Measurements from ENCODE around the gene SPACA9.

Gene SPACA9

DNA sequence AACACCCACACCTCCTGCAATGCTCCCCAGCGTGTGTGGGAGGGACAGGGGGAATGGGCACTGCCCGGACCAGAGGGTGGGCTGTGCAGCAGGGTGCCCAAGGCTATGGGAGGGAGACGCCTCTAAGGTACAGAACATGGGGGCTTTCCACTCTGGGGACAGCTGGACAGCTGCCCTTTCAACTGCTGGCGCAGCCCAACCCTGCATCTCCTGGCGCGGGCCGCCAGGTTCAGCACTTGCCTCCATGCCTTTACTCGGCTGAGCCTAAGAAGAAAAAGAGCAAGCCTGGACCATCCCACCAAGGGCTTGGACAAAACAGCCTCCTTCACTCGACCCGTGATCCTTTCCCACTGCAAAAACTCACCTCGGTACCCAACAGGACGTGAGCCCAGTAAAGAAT lies 15.6 kb upstream of the SPACA9 start:
- no peaks in the 10 kb centered on the region for H3K27me3 ChIP-seq (ENCODE audit: insufficient read depth, insufficient read length)
- peaks cover 13% of the 10 kb centered on the region for H3K4me1 ChIP-seq (ENCODE audit: insufficient read depth, insufficient read length)
- H3K9me3 ChIP-seq (ENCODE audit: insufficient read depth, low read length) = no peaks in the 10 kb centered on the region
- no peak for DNase-seq (ENCODE audit: low read depth, low spot score)
- H3K4me3 ChIP-seq (ENCODE audit: insufficient read length, low read depth) = no peak overlapping the region
- no peaks in the 10 kb centered on the region for H3K36me3 ChIP-seq (ENCODE audit: insufficient read depth, insufficient read length, low read length)
- H3K9ac ChIP-seq (ENCODE audit: insufficient read length, low read depth) = no peak overlapping the region
- no peak for TF ChIP-seq SUZ12 (IDR thresholded peaks at IDR 0.05; ENCODE audit: extremely low read depth, insufficient read depth, insufficient read length)
- TF ChIP-seq YY1 (IDR thresholded peaks at IDR 0.05; ENCODE audit: insufficient read depth, insufficient read length) = no peak
- no peak for TF ChIP-seq ZNF274 (IDR thresholded peaks at IDR 0.05; ENCODE audit: low read depth, low read length)

DNA sequence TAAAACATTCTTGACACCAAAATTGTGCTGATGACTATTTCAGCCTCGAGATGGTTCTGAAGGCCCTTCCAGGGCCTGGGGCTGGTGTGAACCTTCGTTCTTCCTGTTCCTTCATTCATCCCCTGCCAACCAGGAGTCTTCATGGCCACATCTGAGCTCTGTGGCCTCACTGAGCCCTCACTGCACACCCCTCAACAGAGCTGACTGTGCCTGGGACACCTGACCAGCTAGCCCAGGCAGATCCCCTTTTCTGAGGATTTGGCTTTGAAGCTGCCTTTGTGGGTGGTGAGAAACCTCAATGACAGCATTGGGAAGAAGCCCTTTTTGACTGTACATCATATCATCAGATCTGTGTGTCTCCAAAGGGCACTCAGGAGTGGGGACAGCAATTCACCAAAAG lies 14.4 kb upstream of the SPACA9 start:
- H3K9me3 ChIP-seq (ENCODE audit: insufficient read depth, low read length) = no peaks in the 10 kb centered on the region
- H3K36me3 ChIP-seq (ENCODE audit: insufficient read depth, insufficient read length, low read length) = no peaks in the 10 kb centered on the region
- no peak for DNase-seq (ENCODE audit: low read depth, low spot score)
- peaks cover 2% of the 10 kb centered on the region for H3K4me1 ChIP-seq (ENCODE audit: insufficient read depth, insufficient read length)
- H3K27me3 ChIP-seq (ENCODE audit: insufficient read depth, insufficient read length) = no peaks in the 10 kb centered on the region
- H3K9ac ChIP-seq (ENCODE audit: insufficient read length, low read depth) = no peak overlapping the region
- TF ChIP-seq ZNF274 (IDR thresholded peaks at IDR 0.05; ENCODE audit: low read depth, low read length) = no peak
- no peak overlapping the region for H3K4me3 ChIP-seq (ENCODE audit: insufficient read length, low read depth)

DNA sequence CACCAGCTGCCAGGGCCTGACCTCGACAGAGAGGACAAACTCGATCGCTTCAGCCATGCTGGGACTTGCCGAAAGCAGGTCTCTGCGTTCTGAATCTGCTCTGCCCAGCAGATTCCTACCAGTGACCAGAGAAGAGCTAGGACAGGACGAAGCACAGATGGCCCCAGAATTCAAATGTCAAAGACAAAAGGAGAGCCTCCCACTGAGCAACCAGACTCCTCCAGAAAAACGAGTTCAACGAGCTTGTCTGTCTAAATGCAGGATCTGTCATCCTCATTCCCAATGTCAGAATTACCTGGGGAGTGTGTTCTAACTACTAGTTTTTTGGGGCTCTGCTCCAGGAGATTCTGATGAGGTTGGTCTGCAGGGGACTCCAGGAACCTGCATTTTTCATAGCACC lies 14.0 kb upstream of the SPACA9 start:
- no peaks in the 10 kb centered on the region for H3K36me3 ChIP-seq (ENCODE audit: insufficient read depth, insufficient read length, low read length)
- H3K4me3 ChIP-seq (ENCODE audit: insufficient read length, low read depth) = no peak overlapping the region
- peaks cover 2% of the 10 kb centered on the region for H3K4me1 ChIP-seq (ENCODE audit: insufficient read depth, insufficient read length)
- no peak for DNase-seq (ENCODE audit: low read depth, low spot score)
- no peak overlapping the region for H3K9ac ChIP-seq (ENCODE audit: insufficient read length, low read depth)
- TF ChIP-seq YY1 (IDR thresholded peaks at IDR 0.05; ENCODE audit: insufficient read depth, insufficient read length) = no peak
- no peak for TF ChIP-seq ZNF274 (IDR thresholded peaks at IDR 0.05; ENCODE audit: low read depth, low read length)
- TF ChIP-seq SUZ12 (IDR thresholded peaks at IDR 0.05; ENCODE audit: extremely low read depth, insufficient read depth, insufficient read length) = no peak
- H3K27me3 ChIP-seq (ENCODE audit: insufficient read depth, insufficient read length) = no peaks in the 10 kb centered on the region
- H3K9me3 ChIP-seq (ENCODE audit: insufficient read depth, low read length) = no peaks in the 10 kb centered on the region

DNA sequence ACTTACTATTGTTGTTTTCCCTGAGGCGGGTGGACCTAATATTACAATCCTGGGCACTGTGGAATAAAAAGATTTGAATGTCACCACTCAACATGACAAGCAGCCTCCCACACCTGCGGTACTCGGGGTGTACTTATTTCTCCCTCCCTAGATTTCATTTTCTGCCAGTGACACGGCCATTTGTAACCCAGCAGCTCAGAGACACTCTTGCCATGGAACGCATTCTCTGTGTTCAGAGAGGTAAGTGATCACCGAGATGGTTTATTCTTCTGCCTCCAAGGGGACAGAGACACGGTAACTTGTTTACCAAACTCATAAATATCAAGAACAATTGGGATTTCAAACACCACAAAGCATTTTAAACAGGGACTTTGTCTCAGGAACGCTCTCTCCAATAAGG lies 11.8 kb upstream of the SPACA9 start:
- no peaks in the 10 kb centered on the region for H3K9me3 ChIP-seq (ENCODE audit: insufficient read depth, low read length)
- DNase-seq (ENCODE audit: low read depth, low spot score) = no peak
- no peak overlapping the region for H3K9ac ChIP-seq (ENCODE audit: insufficient read length, low read depth)
- H3K36me3 ChIP-seq (ENCODE audit: insufficient read depth, insufficient read length, low read length) = no peaks in the 10 kb centered on the region
- no peak overlapping the region for H3K4me3 ChIP-seq (ENCODE audit: insufficient read length, low read depth)
- no peaks in the 10 kb centered on the region for H3K27me3 ChIP-seq (ENCODE audit: insufficient read depth, insufficient read length)
- TF ChIP-seq SUZ12 (IDR thresholded peaks at IDR 0.05; ENCODE audit: extremely low read depth, insufficient read depth, insufficient read length) = no peak
- no peak for TF ChIP-seq YY1 (IDR thresholded peaks at IDR 0.05; ENCODE audit: insufficient read depth, insufficient read length)
- TF ChIP-seq ZNF274 (IDR thresholded peaks at IDR 0.05; ENCODE audit: low read depth, low read length) = no peak
- peaks cover 2% of the 10 kb centered on the region for H3K4me1 ChIP-seq (ENCODE audit: insufficient read depth, insufficient read length)

DNA sequence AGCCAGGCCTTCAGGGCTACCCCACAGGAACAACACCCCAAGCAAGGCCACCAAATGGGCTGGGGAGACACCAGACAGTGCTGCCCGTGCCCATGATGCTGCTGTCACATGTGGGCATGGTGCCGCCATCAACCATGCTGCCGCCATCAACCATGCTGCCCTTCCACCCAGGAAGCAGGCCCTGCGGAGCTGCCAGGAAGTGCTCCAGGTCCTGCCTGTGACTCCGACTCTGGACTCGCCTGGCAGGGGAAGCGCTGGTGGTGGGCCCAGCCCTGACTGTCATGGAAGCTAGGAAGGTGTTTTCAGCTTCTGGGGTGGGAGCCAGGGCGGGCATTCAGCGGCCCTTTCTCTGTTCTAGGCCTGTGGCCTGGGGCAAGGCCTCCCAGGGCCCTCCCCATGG lies 9.4 kb upstream of the SPACA9 start:
- no peak for TF ChIP-seq ZNF274 (IDR thresholded peaks at IDR 0.05; ENCODE audit: low read depth, low read length)
- TF ChIP-seq YY1 (IDR thresholded peaks at IDR 0.05; ENCODE audit: insufficient read depth, insufficient read length) = no peak
- no peak for TF ChIP-seq SUZ12 (IDR thresholded peaks at IDR 0.05; ENCODE audit: extremely low read depth, insufficient read depth, insufficient read length)
- Histone ChIP-seq H3K9me3 (ENCODE audit: insufficient read depth, low read length) (no peaks in the 10 kb centered on the region), H3K9ac (ENCODE audit: insufficient read length, low read depth) (no peak overlapping the region), H3K36me3 (ENCODE audit: insufficient read depth, insufficient read length, low read length) (no peaks in the 10 kb centered on the region), H3K27me3 (ENCODE audit: insufficient read depth, insufficient read length) (no peaks in the 10 kb centered on the region), H3K4me3 (ENCODE audit: insufficient read length, low read depth) (no peak overlapping the region), H3K4me1 (ENCODE audit: insufficient read depth, insufficient read length) (peaks cover 2% of the 10 kb centered on the region)
- no peak for DNase-seq (ENCODE audit: low read depth, low spot score)

DNA sequence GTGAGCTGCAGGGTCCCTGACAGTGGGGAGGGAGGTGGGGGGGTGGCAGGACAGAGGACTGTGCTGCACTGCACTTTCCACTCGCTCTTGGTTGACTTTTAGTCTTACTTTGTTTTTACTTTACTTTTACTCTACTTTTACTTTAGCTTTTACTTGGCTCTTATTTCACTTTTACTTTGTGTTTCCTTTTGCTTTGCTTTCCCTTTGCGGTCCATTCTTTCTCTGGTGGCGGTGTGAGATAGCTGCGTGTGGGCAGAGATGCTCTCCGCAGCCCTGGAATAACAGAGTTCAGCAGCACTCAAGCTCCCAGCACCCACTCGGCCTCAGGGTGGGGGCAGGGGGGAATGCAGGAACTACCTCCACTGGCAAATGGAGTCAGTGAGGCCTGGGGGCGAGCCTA lies 5.3 kb upstream of the SPACA9 start:
- DNase-seq (ENCODE audit: low read depth, low spot score) = no peak
- H3K36me3 ChIP-seq (ENCODE audit: insufficient read depth, insufficient read length, low read length) = no peaks in the 10 kb centered on the region
- no peak overlapping the region for H3K4me3 ChIP-seq (ENCODE audit: insufficient read length, low read depth)
- H3K4me1 ChIP-seq (ENCODE audit: insufficient read depth, insufficient read length) = no peaks in the 10 kb centered on the region
- peaks cover 31% of the 10 kb centered on the region for H3K27me3 ChIP-seq (ENCODE audit: insufficient read depth, insufficient read length)
- no peaks in the 10 kb centered on the region for H3K9me3 ChIP-seq (ENCODE audit: insufficient read depth, low read length)
- H3K9ac ChIP-seq (ENCODE audit: insufficient read length, low read depth) = no peak overlapping the region
- no peak for TF ChIP-seq YY1 (IDR thresholded peaks at IDR 0.05; ENCODE audit: insufficient read depth, insufficient read length)

DNA sequence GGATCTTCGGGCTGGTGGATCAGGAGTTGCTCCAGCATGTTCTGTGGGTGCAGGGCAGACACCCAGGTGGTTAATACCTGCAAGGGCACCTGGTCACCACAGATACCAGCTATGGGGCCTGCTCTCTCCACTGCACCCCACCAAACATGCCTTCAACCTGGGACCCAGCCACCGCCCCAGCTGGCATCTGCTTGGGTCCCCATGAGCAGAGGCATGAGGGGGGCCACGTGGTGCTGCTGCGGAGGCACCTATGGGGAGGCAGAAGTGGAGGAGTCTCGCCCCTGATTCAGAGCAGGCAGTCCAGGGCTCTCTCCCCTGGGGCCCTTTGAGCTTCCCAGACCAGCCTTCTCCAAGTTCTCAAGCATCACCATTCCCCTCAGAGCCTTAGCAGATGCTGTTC lies 3.5 kb upstream of the SPACA9 start:
- no peaks in the 10 kb centered on the region for H3K4me1 ChIP-seq (ENCODE audit: insufficient read depth, insufficient read length)
- H3K9ac ChIP-seq (ENCODE audit: insufficient read length, low read depth) = no peak overlapping the region
- peaks cover 36% of the 10 kb centered on the region for H3K27me3 ChIP-seq (ENCODE audit: insufficient read depth, insufficient read length)
- no peak for DNase-seq (ENCODE audit: low read depth, low spot score)
- no peaks in the 10 kb centered on the region for H3K9me3 ChIP-seq (ENCODE audit: insufficient read depth, low read length)
- no peaks in the 10 kb centered on the region for H3K36me3 ChIP-seq (ENCODE audit: insufficient read depth, insufficient read length, low read length)
- TF ChIP-seq ZNF274 (IDR thresholded peaks at IDR 0.05; ENCODE audit: low read depth, low read length) (no peak), YY1 (IDR thresholded peaks at IDR 0.05; ENCODE audit: insufficient read depth, insufficient read length) (no peak), SUZ12 (IDR thresholded peaks at IDR 0.05; ENCODE audit: extremely low read depth, insufficient read depth, insufficient read length) (no peak)
- H3K4me3 ChIP-seq (ENCODE audit: insufficient read length, low read depth) = no peak overlapping the region

DNA sequence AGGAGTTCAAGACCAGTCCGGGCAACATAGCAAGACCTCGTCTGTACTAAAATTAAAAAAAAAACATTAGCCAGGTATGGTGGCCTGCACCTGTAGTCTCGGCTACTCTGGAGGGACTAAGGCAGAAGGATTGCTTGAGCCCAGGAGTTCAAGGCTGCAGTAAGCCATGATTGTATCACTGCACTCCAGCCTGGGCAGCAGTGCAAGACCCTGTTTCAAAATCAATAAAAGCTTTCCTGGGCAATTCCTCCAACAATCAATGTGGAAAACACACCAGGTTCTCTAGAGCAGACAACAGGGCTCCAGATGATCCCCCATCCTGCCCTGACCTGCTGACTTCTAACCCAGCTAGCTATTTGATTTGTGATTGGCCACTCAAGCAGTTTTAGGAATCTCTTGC lies 1.8 kb upstream of the SPACA9 start:
- no peak for TF ChIP-seq ZNF274 (IDR thresholded peaks at IDR 0.05; ENCODE audit: low read depth, low read length)
- no peaks in the 10 kb centered on the region for H3K36me3 ChIP-seq (ENCODE audit: insufficient read depth, insufficient read length, low read length)
- DNase-seq (ENCODE audit: low read depth, low spot score) = no peak
- no peaks in the 10 kb centered on the region for H3K4me1 ChIP-seq (ENCODE audit: insufficient read depth, insufficient read length)
- H3K27me3 ChIP-seq (ENCODE audit: insufficient read depth, insufficient read length) = peaks cover 36% of the 10 kb centered on the region
- no peaks in the 10 kb centered on the region for H3K9me3 ChIP-seq (ENCODE audit: insufficient read depth, low read length)
- no peak overlapping the region for H3K9ac ChIP-seq (ENCODE audit: insufficient read length, low read depth)
- no peak overlapping the region for H3K4me3 ChIP-seq (ENCODE audit: insufficient read length, low read depth)

Measured in NT2/D1 (cell line).